Caki2 (cell line): ENCODE results near the gene TPSB2. TPM values are rescaled to one million over a fixed set of nuclear protein-coding genes. Genes with fewer than 3 reads are reported as not detected.
"Not testable (repeated sequence)": the region's sequence is repeated elsewhere in the genome, so short reads cannot be mapped to it uniquely, and the experiment has no call there.

Experiments used
- DNase-seq: peaks from one replicate; pipeline ENCODE4 v3.0.0-alpha.2; 2015; ENCODE audit warnings: low read depth
- in situ Hi-C: cut with HindIII; loops from 2 replicates; pipeline ENCODE4 v1.10.0; 2016; ENCODE audit warnings: low sequenced_read_pairs, low pct_unique_long_range_greater_than_20kb, mixed read lengths
- total RNA-seq: library from RNA; depleted of rRNA; stranded (reverse); fragments of >200 nt; shearing (Covaris generic); gene quantifications from 2 replicates; pipeline ENCODE4 v1.2.3, GENCODE V29; 2014; ENCODE audit warnings: low replicate concordance

Gene TPSB2
- total RNA-seq, 1 experiment from 2014 or later = not detected

GRCh38 chr16:1197237-1197866 is 32.6 kb downstream of the TPSB2 start:
- in situ Hi-C loops = no loop called here
- DNase-seq = peak; percentile 71

GRCh38 chr16:1196494-1196893 is 33.5 kb downstream of the TPSB2 start:
- in situ Hi-C loops = no loop called here
- no peak for DNase-seq

DNA sequence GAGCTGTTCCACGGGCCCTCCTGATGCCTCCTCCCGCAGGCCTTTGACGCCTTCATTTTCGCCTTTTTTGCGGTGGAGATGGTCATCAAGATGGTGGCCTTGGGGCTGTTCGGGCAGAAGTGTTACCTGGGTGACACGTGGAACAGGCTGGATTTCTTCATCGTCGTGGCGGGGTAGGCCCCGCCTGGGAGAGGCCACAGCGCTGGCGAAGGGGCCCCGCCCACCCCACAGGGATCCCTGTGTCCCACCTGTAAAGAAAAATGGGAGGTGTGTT is 34.7 kb downstream of the TPSB2 start:
- no peak for DNase-seq
- in situ Hi-C loops = no loop called here

- DNase-seq = no peak
- in situ Hi-C loops = no loop called here
These were observed 35.2 kb downstream of the TPSB2 start for GRCh38 chr16:1194665-1195392.

DNA sequence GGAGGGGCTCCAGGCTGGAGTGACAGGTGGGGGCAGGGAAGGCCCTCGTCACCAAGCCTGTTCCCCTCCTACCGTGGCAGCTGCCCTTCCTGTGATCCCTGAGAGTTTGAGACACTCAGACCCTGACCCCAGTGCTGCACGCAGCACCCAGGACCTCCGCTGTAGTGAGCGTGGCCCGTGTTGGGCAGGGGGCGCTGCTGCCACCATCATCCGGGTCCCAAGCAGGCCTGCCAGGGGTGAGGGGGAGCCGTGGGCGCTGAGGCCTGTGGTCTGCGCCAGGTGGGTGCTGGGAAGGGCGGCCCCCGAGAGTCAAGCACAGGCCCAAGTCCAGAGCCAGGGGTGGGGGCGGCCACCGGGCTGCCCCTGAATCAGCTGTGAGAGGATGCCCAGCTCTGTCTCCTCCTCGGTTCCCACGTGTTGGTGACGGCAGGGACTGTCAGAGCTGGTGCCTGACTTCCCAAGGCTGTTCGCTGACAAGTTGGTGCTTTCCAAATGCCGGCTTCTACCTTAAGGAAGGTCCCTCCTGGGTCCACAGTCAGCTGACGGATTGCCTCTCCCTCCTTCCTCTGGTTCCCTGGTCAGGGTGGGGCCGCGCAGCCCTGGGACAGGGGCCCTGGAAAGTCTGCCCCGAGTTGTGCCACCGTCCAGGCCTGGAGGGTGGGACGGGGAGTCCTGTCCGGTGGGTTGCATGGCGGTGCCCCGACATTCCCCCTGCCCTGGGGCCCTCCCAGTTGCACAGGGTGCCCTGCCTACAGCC is 36.0 kb downstream of the TPSB2 start:
- in situ Hi-C loops = no loop called here
- no peak for DNase-seq

GRCh38 chr16:1193143-1193824 is 36.7 kb downstream of the TPSB2 start:
- in situ Hi-C loops = no loop called here
- peak; percentile 77 for DNase-seq

DNA sequence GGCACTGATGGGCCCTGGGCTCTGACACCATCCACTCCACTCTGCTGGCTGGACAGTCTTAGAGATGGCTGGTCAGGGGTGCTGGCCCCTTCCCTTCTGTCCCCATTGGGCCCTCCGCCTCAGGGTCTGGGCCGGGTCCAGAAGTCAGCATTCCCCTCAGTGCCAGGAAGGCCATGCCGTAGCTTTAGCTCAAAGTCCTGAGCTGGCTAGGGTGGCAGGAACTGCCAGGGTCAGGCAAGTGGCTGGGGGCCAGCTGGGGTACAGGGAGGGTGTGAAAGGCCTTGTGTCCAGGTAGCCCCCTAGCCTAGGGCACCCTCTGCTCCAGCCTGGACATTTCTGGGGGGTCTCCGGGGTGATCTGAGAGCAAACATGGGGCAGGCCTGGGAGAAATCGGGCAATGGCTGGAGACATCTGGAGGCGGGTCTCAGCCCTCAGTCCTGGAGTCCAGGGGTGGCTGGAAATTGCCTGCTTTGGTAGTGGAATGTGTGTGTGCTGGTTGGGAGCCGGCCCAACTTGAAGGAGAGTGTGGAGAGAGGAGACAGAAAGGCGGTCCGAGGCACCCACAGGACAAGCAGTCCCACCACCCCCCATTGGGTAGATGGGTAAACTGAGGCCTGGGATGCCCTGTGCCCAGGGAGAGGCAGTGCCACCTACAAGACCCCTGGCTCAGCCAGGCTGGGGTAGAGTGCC is 37.5 kb downstream of the TPSB2 start:
- in situ Hi-C loops = no loop called here
- DNase-seq = no peak

DNA sequence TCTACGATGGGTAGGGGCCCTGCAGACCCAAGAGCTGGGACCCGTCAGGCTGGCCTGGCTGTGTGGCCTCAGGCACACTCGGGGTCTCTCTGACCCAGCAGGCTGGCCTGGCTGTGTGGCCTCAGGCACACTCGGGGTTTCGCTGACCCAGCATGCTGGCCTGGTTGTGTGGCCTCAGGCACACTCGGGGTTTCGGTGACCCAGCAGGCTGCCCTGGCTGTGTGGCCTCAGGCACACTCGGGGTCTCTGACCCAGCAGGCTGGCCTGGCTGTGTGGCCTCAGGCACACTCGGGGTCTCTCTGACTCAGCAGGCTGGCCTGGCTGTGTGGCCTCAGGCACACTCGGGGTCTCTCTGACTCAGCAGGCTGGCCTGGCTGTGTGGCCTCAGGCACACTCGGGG is 39.2 kb downstream of the TPSB2 start:
- in situ Hi-C loops, DNase-seq: not testable (repeated sequence)

DNA sequence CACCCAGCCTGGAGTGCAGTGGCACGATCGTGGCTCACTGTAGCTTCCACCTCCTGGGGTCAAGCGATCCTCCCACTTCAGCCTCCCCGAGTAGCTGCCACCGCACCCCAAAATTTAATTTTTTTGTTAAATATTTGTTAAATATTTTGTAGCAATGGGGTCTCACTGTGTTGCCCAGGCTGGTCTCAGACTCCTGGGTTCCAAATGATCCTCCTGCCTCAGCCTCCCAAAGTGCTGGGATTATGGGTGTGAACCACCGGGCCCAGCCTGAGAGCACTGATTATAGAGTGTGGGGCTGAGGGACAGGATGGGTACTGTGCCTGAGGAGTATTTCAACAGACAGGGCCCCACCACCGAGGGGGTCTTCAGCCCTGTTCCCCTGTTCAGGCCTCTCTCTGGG is 40.5 kb downstream of the TPSB2 start:
- in situ Hi-C loops = no loop called here
- no peak for DNase-seq

DNA sequence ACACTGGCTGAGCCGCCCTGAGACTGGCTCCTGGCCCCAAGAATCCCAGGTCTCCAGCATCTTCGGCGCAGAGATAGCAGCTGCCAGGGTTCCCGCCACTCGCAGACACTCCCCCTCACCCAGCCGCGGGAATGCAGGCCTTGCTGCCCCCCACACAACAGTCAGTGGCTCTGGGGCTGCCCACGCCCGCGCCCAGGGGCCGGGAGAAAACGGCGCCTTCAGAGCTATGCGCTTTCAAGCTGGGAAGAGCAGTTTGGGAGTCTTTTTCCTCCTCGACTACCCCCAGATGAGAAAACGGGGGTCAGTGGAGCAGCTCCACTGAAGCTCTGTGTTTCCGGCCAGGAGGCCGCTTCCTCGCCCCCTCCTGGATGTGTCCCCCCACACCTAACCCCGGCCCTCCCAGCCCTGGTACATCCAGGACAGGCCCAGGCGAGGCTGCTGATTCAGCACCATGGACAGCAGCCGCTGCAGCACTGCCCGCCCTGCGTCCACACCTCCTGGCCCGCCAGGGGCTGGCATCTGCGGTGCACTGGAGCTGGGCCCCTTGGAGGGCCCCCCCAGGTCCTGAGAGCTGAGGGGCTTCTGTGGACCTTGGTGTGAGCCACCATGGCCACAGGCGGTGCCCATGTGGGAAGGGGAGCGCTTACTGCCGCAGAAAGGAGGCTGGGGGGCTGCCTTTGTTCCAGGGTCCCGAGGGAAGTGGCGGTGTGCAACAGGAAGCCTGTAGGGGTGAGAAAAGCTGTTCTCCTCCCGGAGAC is 41.4 kb downstream of the TPSB2 start:
- DNase-seq = peak; percentile 50
- in situ Hi-C loops = no loop called here

- DNase-seq, in situ Hi-C loops: not testable (repeated sequence)
These were observed 44.4 kb downstream of the TPSB2 start for GRCh38 chr16:1185460-1186207.

DNA sequence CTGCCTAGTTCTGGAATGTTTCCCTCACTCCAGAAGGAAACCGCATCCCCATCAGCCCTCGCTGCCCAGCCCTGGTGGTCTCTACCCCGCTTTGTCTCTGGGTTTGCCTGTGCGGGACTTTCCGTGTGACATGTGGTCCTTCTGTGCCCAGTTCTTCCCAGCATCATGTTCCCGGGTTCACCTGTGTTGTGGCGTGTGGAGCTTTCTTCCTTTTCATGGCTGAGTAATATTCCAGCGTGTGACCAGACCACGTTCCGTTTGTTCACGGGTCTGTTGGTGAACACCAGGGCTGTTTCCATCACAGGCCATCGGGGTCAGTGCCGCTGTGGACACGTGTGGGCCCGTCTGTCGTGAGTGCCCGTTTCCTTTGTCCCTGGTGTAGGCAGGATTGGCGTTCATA is 45.0 kb downstream of the TPSB2 start:
- DNase-seq = no peak
- in situ Hi-C loops = no loop called here

- DNase-seq = no peak
- in situ Hi-C loops = no loop called here
These were observed 45.7 kb downstream of the TPSB2 start for GRCh38 chr16:1184156-1184868.

DNA sequence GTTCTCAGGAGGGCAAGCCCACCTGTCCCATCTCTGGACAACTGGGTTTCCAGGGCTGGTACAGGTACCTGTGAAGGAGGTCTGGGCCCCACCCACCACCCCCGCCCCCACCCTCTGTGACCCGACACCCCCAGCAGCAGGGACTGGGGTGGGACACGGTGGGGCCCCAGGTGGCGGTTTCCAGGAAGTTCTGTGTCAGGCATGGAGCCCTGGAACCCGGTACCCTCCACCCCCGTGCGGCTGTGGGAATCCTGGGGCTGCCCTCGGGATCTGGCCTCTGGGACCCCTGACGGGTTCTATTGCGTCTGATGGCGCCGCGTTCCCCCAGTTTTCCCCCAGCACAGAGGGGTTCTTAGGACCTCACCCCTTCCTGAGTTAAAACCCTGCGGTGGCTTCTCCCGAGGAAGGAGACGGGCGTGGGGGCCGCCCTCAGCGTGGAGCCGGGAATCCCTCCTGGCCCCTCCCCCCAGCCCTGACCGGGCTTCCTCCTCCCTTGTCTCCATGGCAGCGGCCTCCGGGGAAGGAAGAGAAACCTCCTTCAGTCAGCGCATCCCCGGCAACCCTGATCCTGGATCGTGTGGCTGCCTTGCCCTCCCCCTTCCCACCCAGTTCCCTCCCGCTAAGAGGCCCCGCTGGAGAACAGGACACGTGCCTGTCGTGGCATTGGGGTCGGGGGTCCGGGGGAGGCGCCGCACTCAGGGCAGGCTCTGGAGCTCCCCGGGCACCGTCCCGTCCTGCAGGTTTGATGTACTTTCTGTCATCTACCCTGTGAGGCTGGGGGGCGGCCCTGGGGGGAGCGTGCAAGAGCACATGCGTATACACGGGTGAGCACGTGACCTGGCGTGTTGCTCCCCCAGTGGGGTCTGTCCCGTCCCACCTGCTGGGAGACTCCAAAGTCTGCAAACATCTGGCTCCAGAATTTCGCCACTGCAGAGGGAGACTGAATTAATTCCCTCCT is 46.8 kb downstream of the TPSB2 start:
- in situ Hi-C loops = no loop called here
- peak; percentile 90 for DNase-seq

GRCh38 chr16:1182316-1182671 is 47.7 kb downstream of the TPSB2 start:
- peak; percentile 96 for DNase-seq
- in situ Hi-C loops = no loop called here
